HCT116 (cell line): ENCODE measurements around the gene CT45A1.

Source experiments
- ATF3 ChIP-seq: IDR thresholded peaks from 2 replicates; pipeline ENCODE4 v1.6.1; 2012
- CBX3 ChIP-seq: IDR thresholded peaks from 2 replicates; pipeline ENCODE4 v1.6.1; 2012; ENCODE audit warnings: low read depth
- CEBPB ChIP-seq: IDR thresholded peaks from 2 replicates; pipeline ENCODE4 v1.6.1; 2012; ENCODE audit warnings: low read depth
- CTCF ChIP-seq, 3 experiments: fragments of 200-600 bp in 1 of 3; sonication (generic) in 1 of 3; IDR thresholded peaks in 2 of 3; conservative IDR thresholded peaks in 1 of 3; 2 replicates each; pipeline ENCODE4 v1.5.1; 2012 to 2017; ENCODE audit warnings: low read depth in 2 of 3, low read length in 2 of 3, antibody characterized with exemption in 1 of 3, borderline replicate concordance in 1 of 3, control low read depth in 1 of 3, mild to moderate bottlenecking in 1 of 3, mixed read lengths in 1 of 3, mixed run types in 1 of 3, moderate library complexity in 1 of 3; ENCODE audit not compliant: insufficient read depth in 1 of 3
- EZH2phosphoT487 ChIP-seq: fragments of 200-600 bp; IDR thresholded peaks from 2 replicates; pipeline ENCODE4 v1.6.1; 2018; ENCODE audit warnings: antibody characterized with exemption, borderline replicate concordance
- FOSL1 ChIP-seq: IDR thresholded peaks from 2 replicates; pipeline ENCODE4 v1.6.1; 2012; ENCODE audit warnings: low read depth
- POLR2A ChIP-seq: IDR thresholded peaks from 2 replicates; pipeline ENCODE4 v1.7.0; 2011; ENCODE audit warnings: borderline replicate concordance; ENCODE audit not compliant: insufficient read depth, insufficient read length; ENCODE audit errors: extremely low read depth
- POLR2AphosphoS5 ChIP-seq: IDR thresholded peaks from 2 replicates; pipeline ENCODE4 v1.6.1; 2011; ENCODE audit warnings: mild to moderate bottlenecking, low read depth, low read length, moderate library complexity
- RAD21 ChIP-seq: IDR thresholded peaks from 2 replicates; pipeline ENCODE4 v1.6.1; 2012; ENCODE audit warnings: low read depth, mild to moderate bottlenecking
- REST ChIP-seq: IDR thresholded peaks from 2 replicates; pipeline ENCODE4 v1.6.1; 2012; ENCODE audit warnings: low read depth
- SP1 ChIP-seq: IDR thresholded peaks from 2 replicates; pipeline ENCODE4 v1.6.1; 2012; ENCODE audit warnings: low read depth
- SRF ChIP-seq: IDR thresholded peaks from 2 replicates; pipeline ENCODE4 v1.6.1; 2012; ENCODE audit warnings: low read depth
- ZBTB33 ChIP-seq: IDR thresholded peaks from 2 replicates; pipeline ENCODE4 v1.6.1; 2011; ENCODE audit warnings: mild to moderate bottlenecking, low read length, moderate library complexity; ENCODE audit not compliant: insufficient replicate concordance; ENCODE audit errors: extremely low read depth
- ZNF274 ChIP-seq: fragments of 200-500 bp; sonication (Bioruptor generic); IDR thresholded peaks from 2 replicates; pipeline ENCODE4 v1.6.1; 2014; ENCODE audit warnings: mild to moderate bottlenecking, low read depth, low read length, inconsistent platforms

- TF ChIP-seq RAD21 (0 out of 2 replicates have a peak, but pooled peaks have one; percentile 20), CTCF (IDR thresholded peaks at IDR 0.05 in 2 of 3, conservative IDR thresholded peaks at IDR 0.05 in 1 of 3; ENCODE audit: borderline replicate concordance in 1 of 3, insufficient read depth in 1 of 3, low read depth in 2 of 3, low read length in 2 of 3) (peak; percentile 34 to 71 (median 53); a peak in 5 of 6 replicates), ZNF274 (no peak), POLR2A (no peak), CBX3 (no peak), CEBPB (no peak), ZBTB33 (no peak), SP1 (no peak), EZH2phosphoT487 (no peak), POLR2AphosphoS5 (no peak), REST (no peak), ATF3 (no peak), SRF (no peak), FOSL1 (no peak)
Measured at GRCh38 chrX:135688137-135688536, 25.3 kb upstream of the CT45A1 start.
